Activated naive CD8-positive, alpha-beta T cell treated with anti-CD3 and anti-CD28 coated beads for 36 hours (primary cell): ENCODE measurements around the gene TTF1. TPM values are rescaled to one million over a fixed set of nuclear protein-coding genes. Genes with fewer than 3 reads are reported as not detected.

ENCODE experiments used
- DNase-seq: peaks from one replicate; pipeline ENCODE4 v3.0.0; 2021
- H3K27ac Mint-ChIP-seq: one replicate; pipeline ENCODE4 v1.8.0; 2022; ENCODE audit warnings: mild to moderate bottlenecking, moderate library complexity, mixed read lengths
- H3K27me3 Mint-ChIP-seq: one replicate; pipeline ENCODE4 v1.8.0; 2022; ENCODE audit warnings: mild to moderate bottlenecking, mixed read lengths
- H3K36me3 Mint-ChIP-seq: one replicate; pipeline ENCODE4 v1.8.0; 2021; ENCODE audit warnings: mild to moderate bottlenecking, mixed read lengths
- H3K4me1 Mint-ChIP-seq: one replicate; pipeline ENCODE4 v1.8.0; 2021; ENCODE audit warnings: mixed read lengths
- H3K4me3 Mint-ChIP-seq: one replicate; pipeline ENCODE4 v1.8.0; 2022; ENCODE audit warnings: mild to moderate bottlenecking, moderate library complexity, mixed read lengths
- H3K9me3 Mint-ChIP-seq: one replicate; pipeline ENCODE4 v1.8.0; 2022; ENCODE audit warnings: mixed read lengths
- total RNA-seq, 2 experiments: library from RNA; stranded (reverse); gene quantifications; one replicate each; pipeline ENCODE4 v1.2.3, GENCODE V29; 2021

The TTF1 gene
- total RNA-seq, 2 experiments from 2014 or later: 41.5 to 42.2 TPM

DNA sequence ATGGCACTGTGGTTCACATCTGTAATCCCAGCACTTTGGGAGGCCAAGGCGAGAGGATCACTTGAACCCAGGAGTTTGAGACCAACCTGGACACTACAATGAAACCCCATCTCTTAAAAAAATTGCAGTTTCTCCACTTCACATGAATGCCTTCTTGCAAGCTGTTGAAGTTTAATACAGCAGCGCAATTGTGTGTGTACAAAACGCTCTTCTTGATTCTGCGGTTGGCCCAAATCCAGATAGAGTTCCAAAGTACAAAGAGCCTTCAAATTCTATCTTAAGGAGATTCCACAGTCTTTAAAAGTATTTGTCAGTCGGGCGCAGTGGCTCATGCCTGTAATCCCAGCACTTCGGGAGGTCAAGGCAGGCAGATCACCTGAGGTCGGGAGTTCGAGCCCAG lies 42.6 kb downstream of the TTF1 start:
- Mint-ChIP-seq H3K4me3 (no peak overlapping the region), H3K27ac (no peak overlapping the region), H3K9me3 (no peaks in the 10 kb centered on the region), H3K27me3 (no peaks in the 10 kb centered on the region), H3K36me3 (no peaks in the 10 kb centered on the region), H3K4me1 (no peaks in the 10 kb centered on the region)
- DNase-seq: no peak

GRCh38 chr9:132357764-132358163 lies 48.9 kb downstream of the TTF1 start:
- Mint-ChIP-seq H3K4me3 (no peak overlapping the region), H3K36me3 (peaks cover 18% of the 10 kb centered on the region), H3K27ac (no peak overlapping the region), H3K9me3 (no peaks in the 10 kb centered on the region), H3K27me3 (no peaks in the 10 kb centered on the region), H3K4me1 (peaks cover 16% of the 10 kb centered on the region)
- no peak for DNase-seq

DNA sequence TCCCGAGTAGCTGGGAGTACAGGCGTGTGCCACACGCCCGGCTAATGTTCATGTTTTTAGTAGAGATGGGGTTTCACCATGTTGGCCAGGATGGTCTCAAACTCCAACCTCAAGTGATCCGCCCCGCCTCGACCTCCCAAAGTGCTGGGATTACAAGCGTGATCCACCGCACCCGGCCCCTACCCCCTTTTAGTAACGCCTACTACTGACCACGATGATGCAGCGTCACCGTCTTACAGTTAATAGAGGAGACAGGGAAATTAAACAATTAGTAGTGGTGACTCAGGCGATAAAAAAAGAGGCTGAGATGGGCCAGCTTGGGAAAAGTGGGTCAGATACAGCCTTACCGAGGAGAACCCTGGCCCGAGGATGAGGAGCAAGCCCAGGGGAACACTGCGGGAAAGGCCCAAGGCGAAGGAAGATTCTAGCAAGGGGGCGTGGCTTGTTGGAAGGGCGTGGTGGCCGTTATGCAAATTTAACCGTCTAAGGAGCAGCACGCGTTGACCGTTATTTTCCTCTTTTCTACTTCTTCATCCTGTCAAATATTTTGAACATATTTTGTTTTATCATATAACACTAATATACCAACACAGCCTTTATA lies 50.2 kb downstream of the TTF1 start:
- Mint-ChIP-seq H3K4me1 (peaks cover 30% of the 10 kb centered on the region), H3K27ac (peak overlapping the region; percentile 60), H3K4me3 (peak overlapping the region; percentile 34), H3K9me3 (no peaks in the 10 kb centered on the region), H3K27me3 (no peaks in the 10 kb centered on the region), H3K36me3 (peaks cover 28% of the 10 kb centered on the region)
- DNase-seq: no peak

GRCh38 chr9:132354637-132355355 lies 51.8 kb downstream of the TTF1 start, which contains the start of gene SETX:
TSS of gene SETX (minus strand) at chr9:132354986. CDS start at chr9:132349428, 5,558 bp downstream.
- Mint-ChIP-seq H3K27me3 (no peaks in the 10 kb centered on the region), H3K4me1 (peaks cover 41% of the 10 kb centered on the region), H3K36me3 (peaks cover 31% of the 10 kb centered on the region), H3K4me3 (peak within 1 kb of the TSS; percentile 91), H3K9me3 (no peaks in the 10 kb centered on the region), H3K27ac (peak within 1 kb of the TSS; percentile 98)
- peak; percentile 96 for DNase-seq

- no peaks in the 10 kb centered on the region for H3K27me3 Mint-ChIP-seq
- peak overlapping the region; percentile 91 for H3K4me3 Mint-ChIP-seq
- H3K27ac Mint-ChIP-seq: peak overlapping the region; percentile 98
- no peaks in the 10 kb centered on the region for H3K9me3 Mint-ChIP-seq
- H3K36me3 Mint-ChIP-seq: peaks cover 43% of the 10 kb centered on the region
- peaks cover 51% of the 10 kb centered on the region for H3K4me1 Mint-ChIP-seq
- DNase-seq: no peak
Observed at GRCh38 chr9:132351404-132352045, 55.1 kb downstream of the TTF1 start.

DNA sequence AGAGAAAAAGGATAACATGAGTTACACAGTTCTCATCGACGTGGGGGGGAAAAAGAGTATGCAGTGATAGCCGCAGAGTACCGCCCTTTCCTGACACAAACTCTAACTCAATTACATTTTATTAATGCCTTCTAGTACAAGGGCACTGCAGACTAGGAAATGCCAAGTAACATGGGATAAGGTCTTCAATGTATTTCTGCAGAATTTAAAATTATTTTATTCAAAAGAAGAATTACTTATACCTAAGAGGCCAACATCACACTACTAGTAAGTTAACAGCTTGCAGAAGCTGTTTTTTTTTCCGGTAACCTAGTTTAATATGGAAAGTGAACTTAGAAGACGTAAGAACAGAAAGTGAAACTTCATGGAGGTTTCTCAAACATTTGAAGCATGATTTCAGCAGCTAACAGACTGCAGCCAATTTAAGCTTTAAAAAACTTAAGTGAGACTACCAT lies 55.8 kb downstream of the TTF1 start:
- no peaks in the 10 kb centered on the region for H3K9me3 Mint-ChIP-seq
- peak overlapping the region; percentile 91 for H3K4me3 Mint-ChIP-seq
- peaks cover 42% of the 10 kb centered on the region for H3K36me3 Mint-ChIP-seq
- H3K27me3 Mint-ChIP-seq: no peaks in the 10 kb centered on the region
- H3K4me1 Mint-ChIP-seq: peaks cover 51% of the 10 kb centered on the region
- H3K27ac Mint-ChIP-seq: peak overlapping the region; percentile 98
- DNase-seq: peak; percentile 28

DNA sequence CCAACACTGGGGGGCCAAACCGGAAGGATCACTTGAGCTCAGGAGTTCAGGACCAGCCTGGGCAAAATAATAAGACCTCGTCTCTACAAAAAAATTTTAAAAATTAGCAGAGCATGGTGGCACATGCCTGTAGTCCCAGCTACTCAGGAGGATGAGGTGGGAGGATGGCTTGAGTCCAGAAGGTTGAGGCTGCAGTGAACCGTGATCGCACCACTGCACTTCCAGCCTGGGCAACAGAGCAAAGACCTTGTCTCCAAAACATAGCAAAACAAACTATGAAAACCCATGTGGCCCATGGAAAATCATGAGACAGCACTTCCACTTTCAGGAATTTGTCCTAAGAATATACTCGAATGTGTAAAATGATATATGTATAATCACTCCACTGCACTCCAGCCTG lies 58.0 kb downstream of the TTF1 start:
- no peak for DNase-seq
- no peaks in the 10 kb centered on the region for H3K27me3 Mint-ChIP-seq
- peaks cover 42% of the 10 kb centered on the region for H3K36me3 Mint-ChIP-seq
- H3K9me3 Mint-ChIP-seq: no peaks in the 10 kb centered on the region
- peak overlapping the region; percentile 91 for H3K27ac Mint-ChIP-seq
- peak overlapping the region; percentile 37 for H3K4me3 Mint-ChIP-seq
- peaks cover 46% of the 10 kb centered on the region for H3K4me1 Mint-ChIP-seq

DNA sequence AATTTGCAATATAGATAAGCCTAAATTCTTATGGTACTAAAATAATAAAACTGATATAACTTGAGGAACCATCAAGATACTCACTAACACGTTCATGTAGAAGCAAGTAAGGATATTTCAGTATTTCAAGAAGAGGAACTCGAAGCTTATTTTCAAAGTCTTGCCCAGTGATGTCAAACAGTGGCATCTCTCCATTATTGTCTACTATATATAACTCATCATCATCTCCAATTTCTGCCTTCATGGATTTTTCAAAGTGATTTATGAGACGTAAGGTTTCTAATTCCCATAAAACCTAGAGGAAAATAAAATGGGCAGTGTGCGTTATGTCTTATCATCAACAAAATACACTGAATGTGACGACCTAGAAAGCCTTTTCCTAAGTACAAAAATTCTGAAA lies 60.5 kb downstream of the TTF1 start:
- Mint-ChIP-seq H3K4me1 (peaks cover 21% of the 10 kb centered on the region), H3K36me3 (peaks cover 37% of the 10 kb centered on the region), H3K4me3 (no peak overlapping the region), H3K27me3 (no peaks in the 10 kb centered on the region), H3K27ac (no peak overlapping the region), H3K9me3 (no peaks in the 10 kb centered on the region)
- DNase-seq: no peak

- no peak for DNase-seq
- H3K27me3 Mint-ChIP-seq: no peaks in the 10 kb centered on the region
- no peak overlapping the region for H3K27ac Mint-ChIP-seq
- H3K4me3 Mint-ChIP-seq: no peak overlapping the region
- peaks cover 2% of the 10 kb centered on the region for H3K4me1 Mint-ChIP-seq
- H3K36me3 Mint-ChIP-seq: peaks cover 35% of the 10 kb centered on the region
- H3K9me3 Mint-ChIP-seq: no peaks in the 10 kb centered on the region
Observed at GRCh38 chr9:132341177-132341840, 65.3 kb downstream of the TTF1 start.

DNA sequence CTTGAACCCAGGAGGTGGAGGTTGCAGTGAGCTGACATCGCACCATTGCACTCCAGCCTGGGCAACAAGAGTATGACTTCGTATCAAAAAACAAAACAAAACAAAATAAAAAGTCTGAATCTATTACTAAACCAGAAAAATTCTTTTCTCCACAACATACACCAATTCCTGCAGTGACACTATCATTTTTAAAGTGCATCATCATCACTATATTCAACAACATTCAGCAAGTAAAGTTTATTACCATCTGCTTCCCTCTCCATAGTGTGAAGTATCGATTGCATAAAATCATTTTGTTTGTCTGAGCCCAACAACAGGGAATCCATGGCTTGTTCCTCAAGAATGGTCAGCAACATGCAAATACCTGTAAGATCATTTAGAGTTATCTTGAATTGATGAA lies 72.3 kb downstream of the TTF1 start:
- no peaks in the 10 kb centered on the region for H3K27me3 Mint-ChIP-seq
- H3K9me3 Mint-ChIP-seq: peaks cover 3% of the 10 kb centered on the region
- DNase-seq: no peak
- peaks cover 58% of the 10 kb centered on the region for H3K36me3 Mint-ChIP-seq
- no peaks in the 10 kb centered on the region for H3K4me1 Mint-ChIP-seq
- no peak overlapping the region for H3K4me3 Mint-ChIP-seq
- no peak overlapping the region for H3K27ac Mint-ChIP-seq

- H3K9me3 Mint-ChIP-seq: peaks cover 6% of the 10 kb centered on the region
- H3K36me3 Mint-ChIP-seq: peaks cover 62% of the 10 kb centered on the region
- H3K4me1 Mint-ChIP-seq: no peaks in the 10 kb centered on the region
- no peaks in the 10 kb centered on the region for H3K27me3 Mint-ChIP-seq
- H3K4me3 Mint-ChIP-seq: no peak overlapping the region
- H3K27ac Mint-ChIP-seq: no peak overlapping the region
- DNase-seq: no peak
Observed at GRCh38 chr9:132333556-132333955, 73.1 kb downstream of the TTF1 start.

DNA sequence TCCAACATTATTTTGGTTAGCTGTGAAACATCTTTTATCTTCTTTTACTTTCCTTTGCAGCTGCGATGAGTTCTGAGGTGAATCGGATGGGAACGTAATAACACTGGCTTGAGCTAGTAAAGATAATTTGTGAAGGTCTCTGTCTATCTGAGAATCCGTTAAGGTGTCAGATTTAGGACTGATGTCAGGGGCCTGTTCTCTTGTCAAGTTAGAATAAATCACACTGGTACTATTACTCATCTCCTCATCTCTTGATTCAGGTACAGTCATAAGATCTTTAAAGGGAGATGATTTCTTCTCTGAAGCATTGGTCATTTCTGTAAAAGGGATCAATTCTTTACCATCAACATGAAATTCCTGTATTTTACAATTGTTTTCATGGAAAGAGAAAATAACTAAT lies 78.1 kb downstream of the TTF1 start:
- no peak overlapping the region for H3K4me3 Mint-ChIP-seq
- no peaks in the 10 kb centered on the region for H3K27me3 Mint-ChIP-seq
- no peak for DNase-seq
- H3K9me3 Mint-ChIP-seq: peaks cover 7% of the 10 kb centered on the region
- peaks cover 84% of the 10 kb centered on the region for H3K36me3 Mint-ChIP-seq
- H3K27ac Mint-ChIP-seq: no peak overlapping the region
- peaks cover 24% of the 10 kb centered on the region for H3K4me1 Mint-ChIP-seq

GRCh38 chr9:132327537-132327936 lies 79.1 kb downstream of the TTF1 start:
- H3K27me3 Mint-ChIP-seq: no peaks in the 10 kb centered on the region

More at GRCh38 chr9:132327537-132327936, 79.1 kb downstream of the TTF1 start:
- H3K36me3 Mint-ChIP-seq: peaks cover 89% of the 10 kb centered on the region
- H3K4me1 Mint-ChIP-seq: peaks cover 25% of the 10 kb centered on the region
- no peak for DNase-seq
- peaks cover 7% of the 10 kb centered on the region for H3K9me3 Mint-ChIP-seq
- H3K27ac Mint-ChIP-seq: no peak overlapping the region
- no peak overlapping the region for H3K4me3 Mint-ChIP-seq
